NB4 (cell line): ENCODE results near the gene GRIN2A.

ENCODE experiments used
- CTCF ChIP-seq: IDR thresholded peaks from one replicate; pipeline ENCODE4 v1.5.1; 2012; ENCODE audit warnings: low read depth, low read length
- MAX ChIP-seq: IDR thresholded peaks from 2 replicates; pipeline ENCODE4 v1.6.1; 2011; ENCODE audit warnings: low read depth, low read length
- POLR2A ChIP-seq: IDR thresholded peaks from 2 replicates; pipeline ENCODE4 v1.6.1; 2011; ENCODE audit warnings: mild to moderate bottlenecking; ENCODE audit not compliant: insufficient read length; ENCODE audit errors: extremely low read depth

- TF ChIP-seq POLR2A (no peak), CTCF (no peak), MAX (no peak)
Observed at GRCh38 chr16:10078541-10078949, 103.7 kb downstream of the GRIN2A start.
